WERI-Rb-1 (cell line): Measurements from ENCODE around the gene KRT2.

Experiments
- DNase-seq: peaks from one replicate; pipeline ENCODE4 v3.0.0-alpha.2; 2020
- H3K27ac ChIP-seq: fragments of 250-450 bp; sonication (Bioruptor Pico); 2 replicates; pipeline ENCODE4 v1.5.1; 2020; ENCODE audit warnings: mild to moderate bottlenecking, moderate library complexity
- H3K27me3 ChIP-seq: fragments of 250-450 bp; sonication (Bioruptor Pico); 2 replicates; pipeline ENCODE4 v1.5.1; 2021; ENCODE audit warnings: mild to moderate bottlenecking, low read depth, moderate library complexity; ENCODE audit not compliant: insufficient read depth, severe bottlenecking
- H3K36me3 ChIP-seq: fragments of 250-450 bp; sonication (Bioruptor Pico); 2 replicates; pipeline ENCODE4 v1.5.1; 2020; ENCODE audit warnings: mild to moderate bottlenecking, moderate library complexity
- H3K4me3 ChIP-seq: 2 replicates; pipeline ENCODE4 v1.5.1; 2011; ENCODE audit warnings: low read depth, mild to moderate bottlenecking, control low read depth, low read length
- H3K9me3 ChIP-seq: fragments of 250-450 bp; sonication (Bioruptor Pico); 2 replicates; pipeline ENCODE4 v1.5.1; 2021; ENCODE audit warnings: mild to moderate bottlenecking, moderate library complexity; ENCODE audit not compliant: severe bottlenecking
- TF ChIP-seq, protein P1 (sequence below): IDR thresholded peaks from 2 replicates; pipeline ENCODE4 v1.5.1; 2011; ENCODE audit warnings: low read depth, mild to moderate bottlenecking, control low read depth, inconsistent platforms, low read length

KRT2 gene

GRCh38 chr12:52697058-52697582, 45.1 kb upstream of the KRT2 start:
- no peaks in the 10 kb centered on the region for H3K9me3 ChIP-seq
- H3K27me3 ChIP-seq = peaks cover 87% of the 10 kb centered on the region
- no peak overlapping the region for H3K27ac ChIP-seq
- H3K36me3 ChIP-seq = no peaks in the 10 kb centered on the region
- DNase-seq = no peak
- TF ChIP-seq, protein P1, sequence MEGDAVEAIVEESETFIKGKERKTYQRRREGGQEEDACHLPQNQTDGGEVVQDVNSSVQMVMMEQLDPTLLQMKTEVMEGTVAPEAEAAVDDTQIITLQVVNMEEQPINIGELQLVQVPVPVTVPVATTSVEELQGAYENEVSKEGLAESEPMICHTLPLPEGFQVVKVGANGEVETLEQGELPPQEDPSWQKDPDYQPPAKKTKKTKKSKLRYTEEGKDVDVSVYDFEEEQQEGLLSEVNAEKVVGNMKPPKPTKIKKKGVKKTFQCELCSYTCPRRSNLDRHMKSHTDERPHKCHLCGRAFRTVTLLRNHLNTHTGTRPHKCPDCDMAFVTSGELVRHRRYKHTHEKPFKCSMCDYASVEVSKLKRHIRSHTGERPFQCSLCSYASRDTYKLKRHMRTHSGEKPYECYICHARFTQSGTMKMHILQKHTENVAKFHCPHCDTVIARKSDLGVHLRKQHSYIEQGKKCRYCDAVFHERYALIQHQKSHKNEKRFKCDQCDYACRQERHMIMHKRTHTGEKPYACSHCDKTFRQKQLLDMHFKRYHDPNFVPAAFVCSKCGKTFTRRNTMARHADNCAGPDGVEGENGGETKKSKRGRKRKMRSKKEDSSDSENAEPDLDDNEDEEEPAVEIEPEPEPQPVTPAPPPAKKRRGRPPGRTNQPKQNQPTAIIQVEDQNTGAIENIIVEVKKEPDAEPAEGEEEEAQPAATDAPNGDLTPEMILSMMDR = no peak
- no peak overlapping the region for H3K4me3 ChIP-seq

GRCh38 chr12:52696588-52696987, 44.6 kb upstream of the KRT2 start:
- Histone ChIP-seq H3K27me3 (peaks cover 87% of the 10 kb centered on the region), H3K9me3 (no peaks in the 10 kb centered on the region), H3K4me3 (no peak overlapping the region), H3K36me3 (no peaks in the 10 kb centered on the region), H3K27ac (no peak overlapping the region)
- DNase-seq = no peak
- TF ChIP-seq, protein P1 = no peak

DNA sequence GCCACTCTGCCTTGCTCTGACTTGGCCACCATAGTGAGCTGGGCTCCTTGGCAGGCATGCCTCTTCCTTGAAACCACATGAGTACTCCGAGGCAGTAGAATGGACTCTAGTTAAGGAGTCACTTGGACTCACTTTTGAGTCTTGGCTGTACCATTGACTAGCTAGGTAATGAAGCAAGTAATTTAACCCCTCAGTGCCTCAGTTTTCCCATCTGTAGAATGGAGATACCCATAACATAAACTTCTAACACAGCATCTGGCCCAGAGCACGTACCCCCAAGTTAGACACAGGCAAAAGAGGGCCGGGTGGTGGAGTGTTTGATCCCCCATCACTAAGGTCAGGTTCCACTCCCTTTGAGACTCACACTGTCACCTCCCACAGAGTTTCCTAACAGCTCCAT, 43.0 kb upstream of the KRT2 start:
- no peak for DNase-seq
- Histone ChIP-seq H3K9me3 (no peaks in the 10 kb centered on the region), H3K4me3 (no peak overlapping the region), H3K36me3 (no peaks in the 10 kb centered on the region), H3K27me3 (peaks cover 90% of the 10 kb centered on the region), H3K27ac (no peak overlapping the region)
- TF ChIP-seq, protein P1 = no peak

- no peak for DNase-seq
- TF ChIP-seq, protein P1 = no peak
- H3K9me3 ChIP-seq = no peaks in the 10 kb centered on the region
- H3K4me3 ChIP-seq = no peak overlapping the region
- no peaks in the 10 kb centered on the region for H3K36me3 ChIP-seq
- H3K27me3 ChIP-seq = peaks cover 92% of the 10 kb centered on the region
- no peak overlapping the region for H3K27ac ChIP-seq
Observed at GRCh38 chr12:52694151-52694550, 42.1 kb upstream of the KRT2 start.

GRCh38 chr12:52693261-52693660, 41.2 kb upstream of the KRT2 start:
- TF ChIP-seq, protein P1 = no peak
- Histone ChIP-seq H3K27ac (no peak overlapping the region), H3K4me3 (no peak overlapping the region), H3K36me3 (no peaks in the 10 kb centered on the region), H3K27me3 (peaks cover 92% of the 10 kb centered on the region), H3K9me3 (no peaks in the 10 kb centered on the region)
- DNase-seq = no peak

- DNase-seq = no peak
- H3K27ac ChIP-seq = no peak overlapping the region
- H3K4me3 ChIP-seq = no peak overlapping the region
- H3K9me3 ChIP-seq = no peaks in the 10 kb centered on the region
- H3K36me3 ChIP-seq = no peaks in the 10 kb centered on the region
- H3K27me3 ChIP-seq = peaks cover 95% of the 10 kb centered on the region
- TF ChIP-seq, protein P1 = peak; percentile 32; the same call in 1 of the 2 replicates
Observed at GRCh38 chr12:52692254-52692653, 40.2 kb upstream of the KRT2 start.
